GOT3 (cell line): Measurements from ENCODE around the gene DGKA.
"Not testable (repeated sequence)": the region's sequence is repeated elsewhere in the genome, so short reads cannot be mapped to it uniquely, and the experiment has no call there.

Experiments used
- DNase-seq: peaks from one replicate; lab custom pipeline; 2025; ENCODE audit warnings: mixed read lengths; lab: John Stamatoyannopoulos, UW

Gene DGKA

DNA sequence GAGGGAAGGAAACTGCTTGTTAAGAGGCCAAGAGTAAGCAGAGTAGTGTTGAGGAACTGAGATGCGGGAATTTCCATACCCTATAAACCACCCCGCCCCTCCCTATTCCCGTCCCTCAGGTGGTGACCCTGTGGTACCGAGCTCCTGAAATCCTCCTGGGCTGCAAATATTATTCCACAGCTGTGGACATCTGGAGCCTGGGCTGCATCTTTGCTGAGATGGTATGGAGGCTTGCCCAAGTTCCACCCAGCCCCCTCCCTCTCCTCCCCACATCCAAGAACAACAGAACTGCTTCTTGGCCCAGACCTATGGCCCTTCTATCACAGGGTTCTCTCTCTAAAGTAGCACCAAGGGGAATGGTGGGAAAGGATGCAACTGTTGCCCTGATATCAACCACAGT is 38.4 kb downstream of the DGKA start:
- DNase-seq, result no peak

- DNase-seq, result no peak
Observed at GRCh38 chr12:55970775-55971174, 39.8 kb downstream of the DGKA start.

DNA sequence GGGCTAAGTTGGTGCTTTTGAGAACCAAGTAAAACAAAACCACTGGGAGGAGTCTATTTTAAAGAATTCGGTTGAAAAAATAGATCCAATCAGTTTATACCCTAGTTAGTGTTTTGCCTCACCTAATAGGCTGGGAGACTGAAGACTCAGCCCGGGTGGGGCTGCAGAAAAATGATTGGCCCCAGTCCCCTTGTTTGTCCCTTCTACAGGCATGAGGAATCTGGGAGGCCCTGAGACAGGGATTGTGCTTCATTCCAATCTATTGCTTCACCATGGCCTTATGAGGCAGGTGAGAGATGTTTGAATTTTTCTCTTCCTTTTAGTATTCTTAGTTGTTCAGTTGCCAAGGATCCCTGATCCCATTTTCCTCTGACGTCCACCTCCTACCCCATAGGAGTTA is 41.1 kb downstream of the DGKA start:
- DNase-seq, result no peak

DNA sequence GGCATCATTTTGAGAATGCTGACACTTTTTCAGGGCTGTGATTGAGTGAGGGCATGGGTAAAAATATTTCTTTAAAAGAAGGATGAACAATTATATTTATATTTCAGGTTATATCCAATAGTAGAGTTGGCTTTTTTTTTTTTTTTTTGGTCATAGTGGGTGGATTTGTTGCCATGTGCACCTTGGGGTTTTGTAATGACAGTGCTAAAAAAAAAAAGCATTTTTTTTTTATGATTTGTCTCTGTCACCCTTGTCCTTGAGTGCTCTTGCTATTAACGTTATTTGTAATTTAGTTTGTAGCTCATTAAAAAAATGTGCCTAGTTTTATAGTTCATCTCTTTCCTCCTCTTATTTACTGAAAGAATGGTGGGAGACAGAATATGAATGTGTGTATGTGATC is 41.5 kb downstream of the DGKA start:
- no peak for DNase-seq

DNA sequence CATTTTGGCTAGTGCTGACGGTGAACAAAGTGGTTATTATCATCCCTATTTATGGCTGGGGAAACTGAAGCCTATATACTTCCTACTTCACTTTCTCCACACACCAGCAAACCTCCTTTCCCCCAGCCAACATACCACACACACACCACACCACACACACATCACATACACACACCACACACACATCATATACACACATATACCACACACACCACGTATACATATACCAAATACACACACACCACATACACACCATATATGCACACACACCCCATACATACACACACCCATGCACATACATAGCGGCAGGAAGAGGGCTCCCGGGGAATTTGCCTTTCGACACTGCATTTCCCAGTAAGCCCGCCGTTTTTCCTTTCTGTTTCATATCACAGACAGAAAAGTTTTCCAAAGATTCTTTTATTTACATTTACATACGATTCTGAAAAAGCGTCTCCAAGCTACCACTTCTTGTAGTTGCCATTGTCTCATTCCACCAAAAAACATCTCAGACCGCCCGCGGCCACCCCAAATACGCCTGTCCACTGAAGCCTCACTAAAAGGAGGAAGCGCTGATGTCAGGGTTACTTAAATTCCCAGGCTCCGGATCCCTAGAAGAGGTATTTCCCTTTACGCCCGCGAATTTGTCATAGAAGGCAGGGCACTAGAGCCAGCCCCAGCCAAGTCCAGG is 42.1 kb downstream of the DGKA start:
- DNase-seq, result no peak

GRCh38 chr12:55973599-55974307 is 42.8 kb downstream of the DGKA start, which contains the start of gene RAB5B:
Gene RAB5B, plus strand, starts transcription at chr12:55974078. Its CDS starts 12,883 bp downstream, at chr12:55986961.
- DNase-seq, result peak; percentile 85

DNA sequence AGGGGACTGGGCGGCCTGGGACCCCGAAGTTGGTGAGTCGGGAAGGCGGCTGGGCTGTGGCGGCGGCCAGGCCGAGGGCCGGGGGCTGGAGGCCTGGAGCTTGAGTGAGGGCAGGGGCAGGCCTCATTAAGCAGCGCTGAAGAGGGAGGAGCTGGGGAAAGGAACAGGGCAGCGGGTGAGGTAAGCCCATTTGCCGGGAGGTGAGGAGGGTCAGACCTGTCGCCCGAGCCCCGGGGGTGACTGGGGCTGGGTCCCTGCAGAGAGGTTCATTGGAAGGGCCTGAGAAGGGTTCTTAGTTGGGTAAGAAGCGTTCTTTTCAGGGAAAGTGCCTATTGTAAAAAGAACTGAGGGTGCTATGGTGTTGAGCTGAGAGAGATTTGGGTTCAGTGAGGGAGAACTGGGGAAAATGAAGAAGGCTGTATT is 43.4 kb downstream of the DGKA start:
- no peak for DNase-seq

DNA sequence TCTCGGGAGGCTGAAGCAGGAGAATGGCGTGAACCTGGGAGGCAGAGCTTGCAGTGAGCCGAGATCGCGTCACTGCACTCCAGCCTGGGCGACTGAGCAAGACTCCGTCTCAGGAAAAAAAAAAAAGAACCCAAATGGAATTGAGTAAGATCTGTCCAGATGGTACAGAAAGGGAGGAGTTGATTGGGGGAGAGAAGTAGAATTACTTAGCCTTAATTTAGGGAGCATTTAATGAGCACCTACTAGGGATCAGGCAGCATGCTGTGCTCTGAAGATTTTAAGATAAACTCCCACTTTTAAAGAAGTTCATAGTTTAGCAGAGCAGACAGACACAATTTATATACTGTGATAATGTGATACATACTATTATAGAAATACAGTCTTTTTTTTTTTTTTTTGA is 47.4 kb downstream of the DGKA start:
- DNase-seq, result no peak

DNA sequence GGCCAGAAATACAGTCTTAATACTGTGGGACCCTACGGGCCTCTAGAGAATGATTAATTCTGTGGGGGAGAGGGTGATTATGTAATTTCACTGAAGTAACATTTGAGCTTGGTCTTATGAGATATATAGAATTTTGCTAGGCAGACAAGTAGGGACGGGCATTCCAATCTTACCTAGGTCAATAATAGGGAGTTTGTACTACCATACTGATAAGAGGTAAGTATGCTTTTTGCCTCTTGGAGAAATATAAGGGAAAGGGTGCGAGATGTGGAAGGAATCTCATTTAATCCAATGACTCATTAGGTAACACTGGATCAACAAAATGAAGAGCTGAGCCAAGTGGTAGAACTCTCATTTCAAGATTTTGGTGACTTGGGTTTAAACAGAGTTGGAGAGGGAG is 48.1 kb downstream of the DGKA start:
- DNase-seq, result no peak

DNA sequence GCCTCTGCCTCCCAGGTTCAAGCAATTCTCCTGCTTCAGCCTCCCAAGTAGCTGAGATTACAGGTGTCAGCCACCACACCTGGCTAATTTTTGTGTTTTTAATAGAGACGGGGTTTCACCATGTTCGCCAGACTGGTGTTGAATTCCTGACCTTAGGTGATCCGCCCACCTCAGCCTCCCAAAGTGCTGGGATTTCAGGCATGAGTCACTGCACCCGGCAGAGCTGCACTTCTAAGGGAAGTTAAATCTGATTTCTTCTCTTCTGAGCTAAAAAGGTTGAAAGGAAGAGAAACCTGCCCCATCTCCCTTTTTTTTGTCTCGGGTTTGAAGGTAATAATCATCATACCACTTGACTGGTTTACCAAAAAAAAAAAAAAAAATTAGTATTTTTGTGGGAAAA is 50.9 kb downstream of the DGKA start:
- DNase-seq, result not testable (repeated sequence)

DNA sequence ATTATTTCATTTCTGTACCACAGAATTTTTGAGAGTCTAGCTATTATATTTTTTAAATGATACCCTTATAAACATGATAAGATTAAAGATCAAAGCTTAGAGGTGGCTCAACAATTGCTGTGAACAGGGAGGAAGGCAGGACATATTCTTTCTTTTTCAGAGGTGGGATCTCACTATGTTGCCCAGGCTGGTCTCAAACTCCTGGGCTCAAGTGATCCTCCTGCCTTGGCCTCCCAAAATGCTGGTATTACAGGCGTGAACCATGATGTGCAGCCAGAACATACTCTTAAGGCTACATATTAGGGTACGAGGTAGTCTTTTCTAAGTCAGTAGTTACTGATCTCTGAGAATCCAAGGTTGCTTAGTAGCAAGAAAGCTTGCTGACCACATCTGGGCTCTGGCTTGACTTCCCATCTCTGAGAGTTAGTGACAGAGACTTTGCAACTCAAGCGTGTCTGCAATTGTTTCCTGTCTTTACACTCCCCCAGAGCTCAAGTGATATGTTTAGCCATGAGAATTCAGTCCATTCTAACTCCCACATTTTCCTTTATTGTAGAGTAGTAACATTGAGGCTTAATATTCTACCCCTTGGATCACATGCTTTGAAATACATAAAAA is 51.5 kb downstream of the DGKA start:
- DNase-seq, result no peak

- no peak for DNase-seq
Observed at GRCh38 chr12:55983232-55983842, 52.4 kb downstream of the DGKA start.

DNA sequence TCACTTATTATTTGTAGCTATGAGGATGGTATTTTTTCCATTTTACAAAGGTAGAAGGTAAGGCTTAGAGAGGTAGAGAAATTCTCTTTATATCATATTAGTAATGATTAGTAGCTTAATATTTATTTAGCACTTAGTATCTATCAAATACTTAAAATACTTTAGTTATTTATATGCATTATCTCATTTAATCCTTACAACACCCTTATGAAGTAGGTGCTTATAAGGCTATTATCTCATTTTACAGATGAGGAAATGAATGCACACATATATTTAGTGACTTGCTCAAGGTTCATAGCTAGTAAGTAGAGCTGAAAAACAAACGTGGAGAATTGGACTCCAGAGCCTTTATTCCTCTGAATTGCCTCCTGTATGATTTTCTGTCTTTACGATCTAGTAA is 53.9 kb downstream of the DGKA start:
- DNase-seq, result no peak

DNA sequence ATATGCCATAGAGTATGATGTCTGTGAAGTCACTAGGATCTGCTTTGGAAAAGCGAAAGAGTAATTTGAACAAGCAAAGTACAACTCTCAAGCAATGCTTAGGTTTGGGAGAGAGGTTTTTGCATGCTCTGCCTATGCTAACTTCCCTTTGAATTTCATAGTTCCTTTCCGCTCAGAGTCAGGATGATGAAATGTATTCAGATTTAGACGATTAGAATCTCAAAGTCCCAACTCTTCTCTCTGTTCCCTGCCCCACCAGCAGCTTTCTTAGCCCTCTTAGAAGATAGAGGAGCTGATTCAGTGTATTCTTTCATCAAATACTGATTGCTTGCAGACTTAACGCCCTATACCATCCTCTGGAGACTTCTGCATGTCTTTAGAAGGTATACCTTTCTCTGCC is 54.4 kb downstream of the DGKA start:
- DNase-seq, result no peak

DNA sequence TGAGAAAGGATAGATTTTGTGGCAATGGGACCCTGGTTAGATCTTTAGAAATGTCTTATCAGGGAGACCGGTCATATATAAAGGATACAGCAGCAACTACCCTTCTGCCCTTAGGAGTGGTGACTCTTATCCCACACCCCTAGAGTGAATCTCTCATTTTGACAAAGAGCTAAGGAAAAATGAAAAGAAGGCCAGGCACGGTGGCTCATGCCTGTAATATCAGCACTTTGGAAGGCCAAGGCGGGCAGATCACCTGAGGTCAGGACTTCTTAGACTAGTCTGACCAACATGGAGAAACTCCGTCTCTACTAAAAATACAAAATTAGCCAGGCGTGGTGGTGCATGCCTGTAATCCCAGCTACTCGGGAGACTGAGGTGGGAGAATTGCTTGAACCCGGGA is 55.0 kb downstream of the DGKA start:
- DNase-seq, result not testable (repeated sequence)

GRCh38 chr12:55991110-55991509 is 60.1 kb downstream of the DGKA start:
- no peak for DNase-seq

DNA sequence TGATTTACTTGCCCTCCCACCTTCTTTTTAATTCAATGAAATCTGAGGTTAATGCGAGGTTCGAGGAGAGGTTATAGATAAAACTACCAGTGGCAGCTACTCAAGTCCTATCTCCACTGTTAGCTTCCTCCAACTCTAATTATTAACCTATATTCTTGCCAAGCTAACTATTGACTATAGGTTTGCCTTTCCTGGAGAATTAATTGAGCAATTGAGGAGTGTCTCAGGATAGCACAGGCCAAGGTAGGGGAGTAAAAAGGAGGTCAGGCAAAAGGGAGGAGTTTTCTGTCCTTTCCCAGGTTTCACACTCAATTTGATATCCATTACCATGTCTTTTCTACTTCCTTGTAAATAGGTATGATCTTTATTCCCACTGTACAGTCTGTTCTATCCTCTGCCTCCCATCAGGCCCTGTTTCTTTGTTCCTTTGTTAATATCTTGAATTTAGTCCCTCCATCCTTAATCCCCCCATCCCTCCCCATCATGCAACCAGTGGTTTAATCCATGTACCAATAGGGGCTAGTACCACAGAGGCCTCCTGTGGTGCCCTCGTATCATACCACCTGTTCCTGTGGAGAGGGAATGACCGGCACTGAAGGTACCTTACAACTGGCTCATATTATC is 62.4 kb downstream of the DGKA start:
- no peak for DNase-seq

DNA sequence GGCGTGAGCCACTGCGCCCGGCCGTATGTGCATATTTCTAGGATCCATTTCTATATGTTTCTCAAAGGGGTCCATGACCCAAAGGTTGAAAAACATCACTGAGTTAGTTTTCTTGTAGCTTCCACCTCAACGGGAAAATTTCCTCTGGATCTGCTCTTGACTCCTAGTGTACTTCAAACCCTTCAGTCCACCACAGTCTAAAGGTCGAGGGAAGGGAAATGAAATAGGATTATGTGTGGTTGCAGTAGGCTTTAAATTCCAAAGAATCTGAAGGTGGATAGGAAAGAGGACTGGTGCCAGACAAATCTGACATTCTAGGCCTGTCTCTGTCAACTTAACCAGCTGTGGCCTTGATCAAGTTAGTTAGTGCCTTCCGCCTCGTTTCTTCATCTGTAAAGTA is 64.4 kb downstream of the DGKA start:
- no peak for DNase-seq

- no peak for DNase-seq
Observed at GRCh38 chr12:55996201-55996714, 65.3 kb downstream of the DGKA start.

DNA sequence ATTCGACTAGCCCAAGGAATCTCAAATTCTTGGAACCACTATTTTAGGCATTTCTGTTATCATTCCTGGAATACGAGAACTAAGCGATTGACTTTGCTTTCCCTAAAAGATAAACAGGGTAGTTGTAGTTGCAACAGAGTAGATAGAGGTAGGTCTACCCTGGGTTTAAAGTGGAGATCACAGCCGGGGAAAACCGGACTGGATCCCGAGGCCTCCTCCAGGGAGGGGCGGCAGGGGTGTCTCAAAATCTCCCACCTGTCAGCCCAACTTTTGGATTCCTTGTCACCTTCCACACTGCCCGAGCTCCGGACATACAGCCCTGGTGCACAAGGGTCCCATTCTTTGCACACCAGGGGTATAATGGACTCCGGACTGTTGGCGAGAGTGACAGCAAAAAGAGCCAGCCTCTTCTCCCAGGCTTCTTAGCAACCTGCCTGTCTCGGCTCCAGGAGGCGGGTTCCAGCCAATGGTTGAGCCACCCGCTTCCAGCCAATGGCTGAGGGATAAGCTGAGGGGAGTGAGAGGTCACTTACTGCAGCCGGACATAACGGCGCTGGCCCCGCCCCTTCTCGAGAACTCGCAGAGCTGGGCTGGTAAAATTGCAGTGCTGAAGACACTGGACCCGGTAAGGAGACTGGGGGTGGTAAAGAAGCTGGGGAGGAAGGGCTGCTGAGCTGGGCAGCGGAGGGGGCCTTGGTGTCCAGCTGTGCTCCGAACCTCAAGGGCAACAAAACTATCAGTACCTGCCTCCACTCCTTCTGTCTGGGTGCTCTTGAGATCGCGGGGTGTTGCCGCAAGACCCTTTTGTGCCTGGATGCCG is 66.0 kb downstream of the DGKA start, which contains the start of gene SUOX:
Gene SUOX (plus strand): TSS at position 562 of the 820 bp plus-strand sequence. CDS start 4,946 bp downstream, outside the sequence.
- DNase-seq, result peak; percentile 50

DNA sequence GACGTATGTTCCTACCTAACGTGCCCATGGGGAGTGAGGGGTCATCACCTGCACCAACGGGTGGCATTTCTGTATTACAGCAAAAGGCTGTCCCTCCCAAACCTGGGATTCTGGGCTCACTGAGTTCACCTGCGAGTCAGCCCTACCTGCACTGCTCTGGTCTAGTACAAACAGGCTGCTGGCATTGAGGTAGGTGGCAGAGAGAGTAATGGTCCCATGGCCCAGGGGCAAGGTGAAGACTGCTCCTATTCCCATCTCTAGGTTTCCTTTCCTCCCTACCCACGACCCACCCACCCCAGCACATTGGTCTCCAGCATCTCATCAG is 66.5 kb downstream of the DGKA start:
- no peak for DNase-seq
